ENCODE results near the gene UGT3A2.

UGT3A2 gene, protein sequence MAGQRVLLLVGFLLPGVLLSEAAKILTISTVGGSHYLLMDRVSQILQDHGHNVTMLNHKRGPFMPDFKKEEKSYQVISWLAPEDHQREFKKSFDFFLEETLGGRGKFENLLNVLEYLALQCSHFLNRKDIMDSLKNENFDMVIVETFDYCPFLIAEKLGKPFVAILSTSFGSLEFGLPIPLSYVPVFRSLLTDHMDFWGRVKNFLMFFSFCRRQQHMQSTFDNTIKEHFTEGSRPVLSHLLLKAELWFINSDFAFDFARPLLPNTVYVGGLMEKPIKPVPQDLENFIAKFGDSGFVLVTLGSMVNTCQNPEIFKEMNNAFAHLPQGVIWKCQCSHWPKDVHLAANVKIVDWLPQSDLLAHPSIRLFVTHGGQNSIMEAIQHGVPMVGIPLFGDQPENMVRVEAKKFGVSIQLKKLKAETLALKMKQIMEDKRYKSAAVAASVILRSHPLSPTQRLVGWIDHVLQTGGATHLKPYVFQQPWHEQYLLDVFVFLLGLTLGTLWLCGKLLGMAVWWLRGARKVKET

DNA sequence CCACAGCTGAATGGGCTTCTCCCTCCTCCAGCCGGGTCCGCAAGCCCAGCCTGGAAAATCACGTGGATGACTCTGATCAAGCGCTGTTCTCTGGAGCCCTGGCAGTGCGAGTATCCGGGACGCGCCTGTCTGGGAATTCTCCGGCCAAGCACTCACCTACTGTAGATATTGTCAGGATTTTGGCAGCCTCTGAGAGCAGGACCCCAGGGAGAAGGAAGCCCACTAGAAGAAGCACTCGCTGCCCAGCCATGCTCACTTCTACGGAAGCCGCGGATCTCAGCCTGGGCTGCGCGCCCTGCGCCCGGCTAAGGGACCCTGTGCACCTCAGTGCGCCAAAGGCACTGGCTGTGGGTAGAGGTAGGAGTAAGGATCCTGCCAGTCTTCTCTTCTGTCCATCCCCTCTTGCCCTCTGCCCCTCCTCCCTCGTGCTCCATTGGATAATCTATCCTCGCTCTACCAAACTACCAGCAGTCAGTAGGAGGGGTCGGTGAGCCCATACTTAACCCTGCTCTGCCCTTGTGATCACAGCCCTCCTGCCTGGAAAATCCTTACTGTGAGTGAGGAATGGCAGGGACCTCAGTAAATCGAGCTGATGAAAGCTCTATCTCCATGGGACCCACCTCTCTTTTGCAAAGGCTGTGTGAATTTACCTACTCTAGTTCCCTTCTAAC, at the start of gene UGT3A2:
Gene UGT3A2, minus strand, starts transcription at position 343 of the 671 bp plus-strand sequence. Its CDS starts 93 bp downstream, at position 250.
- no peaks in the 10 kb centered on the region for H3K9me3 ChIP-seq (ENCODE audit: low read length)
- H3K27me3 ChIP-seq (ENCODE audit: control insufficient read depth in 1 of 2, insufficient read depth in 2 of 2, low read length in 2 of 2) = peaks cover 0 to 9% of the 10 kb centered on the region in 2 donors
- no peak within 1 kb of the TSS for H3K27ac ChIP-seq (ENCODE audit: low read depth, low read length)
- H3K4me1 ChIP-seq (ENCODE audit: insufficient read depth, low read length) = no peaks in the 10 kb centered on the region
- no peak within 1 kb of the TSS for H3K9ac ChIP-seq (ENCODE audit: low read length)
- H3K36me3 ChIP-seq (ENCODE audit: insufficient read depth, low read length) = no peaks in the 10 kb centered on the region
- H3K4me3 ChIP-seq (ENCODE audit: low read depth in 1 of 2, low read length in 2 of 2) = no peak within 1 kb of the TSS

DNA sequence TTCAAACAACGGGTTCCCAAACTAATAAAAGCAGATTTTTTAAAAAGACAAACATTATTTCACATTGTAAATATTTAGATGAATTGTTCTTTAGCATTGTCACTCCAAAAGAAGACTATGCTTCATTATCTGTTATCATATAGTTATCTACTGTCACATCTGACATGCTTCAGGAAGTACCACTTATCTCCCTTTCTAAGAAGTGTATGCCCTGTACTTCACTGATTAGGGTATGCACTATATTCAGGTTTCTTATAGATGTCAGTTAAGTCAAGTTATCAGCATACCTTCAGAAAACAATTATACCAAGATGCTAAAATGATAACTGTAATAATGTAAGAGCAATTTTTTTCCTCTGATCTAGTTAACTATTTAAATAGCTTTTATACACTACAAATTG, 44.6 kb upstream of the UGT3A2 start:
- H3K4me1 ChIP-seq (ENCODE audit: insufficient read depth, low read length) = no peaks in the 10 kb centered on the region
- no peak overlapping the region for H3K9ac ChIP-seq (ENCODE audit: low read length)
- peaks cover 34% of the 10 kb centered on the region for H3K36me3 ChIP-seq (ENCODE audit: insufficient read depth, low read length)
- H3K27me3 ChIP-seq (ENCODE audit: control insufficient read depth in 1 of 2, insufficient read depth in 2 of 2, low read length in 2 of 2) = no peaks in the 10 kb centered on the region
- no peak overlapping the region for H3K4me3 ChIP-seq (ENCODE audit: low read depth in 1 of 2, low read length in 2 of 2)
- no peak overlapping the region for H3K27ac ChIP-seq (ENCODE audit: low read depth, low read length)
- no peaks in the 10 kb centered on the region for H3K9me3 ChIP-seq (ENCODE audit: low read length)

DNA sequence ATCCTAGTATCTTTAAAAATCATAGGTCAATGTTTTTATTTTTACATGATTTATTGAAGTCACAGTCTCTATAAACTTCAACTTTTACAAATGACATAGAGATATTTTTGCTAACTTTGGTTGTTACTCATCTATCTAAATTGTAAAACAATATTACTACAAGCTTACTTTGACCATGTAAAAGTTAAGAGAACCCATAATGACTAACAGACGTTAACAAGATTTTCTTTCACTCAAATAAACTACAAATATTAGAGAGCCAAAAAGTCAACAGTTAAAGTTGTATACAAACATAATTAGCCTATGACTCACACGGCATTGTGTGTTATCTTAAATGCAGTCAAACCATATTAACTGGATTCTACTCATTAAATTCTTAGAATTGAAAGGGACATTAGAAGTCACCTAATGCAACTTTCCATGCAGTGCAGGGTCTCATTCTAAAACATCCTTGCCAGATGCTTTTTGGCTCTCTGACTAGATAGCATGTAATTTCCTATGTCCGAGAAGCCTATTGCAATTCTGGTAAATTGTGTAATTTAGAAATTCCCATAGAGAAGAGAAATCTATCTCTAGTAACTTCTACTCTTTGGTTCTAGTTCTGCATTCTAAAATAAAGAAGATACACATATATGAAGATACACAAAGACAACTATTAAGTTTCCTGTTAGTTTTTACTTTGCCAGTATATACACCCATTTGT, 42.2 kb upstream of the UGT3A2 start:
- Histone ChIP-seq H3K9ac (ENCODE audit: low read length) (no peak overlapping the region), H3K36me3 (ENCODE audit: insufficient read depth, low read length) (peaks cover 33% of the 10 kb centered on the region)

DNA sequence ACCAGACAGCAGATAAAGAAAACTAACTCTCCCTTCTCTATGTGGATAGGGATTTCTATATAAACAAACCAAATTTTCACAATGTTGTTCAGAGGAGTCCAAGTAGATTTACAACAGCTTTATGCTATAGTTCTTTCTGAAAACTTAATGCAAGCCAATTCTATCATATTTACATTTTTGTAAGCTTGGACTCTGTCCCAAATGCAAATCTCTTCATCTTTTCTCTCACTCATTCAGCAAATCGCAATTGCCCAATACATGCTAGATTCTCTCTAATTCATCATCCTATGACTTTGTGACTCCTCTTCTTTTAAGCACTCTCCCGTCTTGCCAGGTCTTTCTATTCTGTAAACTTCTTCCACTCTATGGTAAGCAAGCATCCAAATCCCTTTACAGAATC, 39.1 kb upstream of the UGT3A2 start:
- Histone ChIP-seq H3K4me1 (ENCODE audit: insufficient read depth, low read length) (no peaks in the 10 kb centered on the region), H3K9ac (ENCODE audit: low read length) (no peak overlapping the region), H3K27ac (ENCODE audit: low read depth, low read length) (no peak overlapping the region), H3K9me3 (ENCODE audit: low read length) (no peaks in the 10 kb centered on the region), H3K4me3 (ENCODE audit: low read depth in 1 of 2, low read length in 2 of 2) (no peak overlapping the region), H3K36me3 (ENCODE audit: insufficient read depth, low read length) (peaks cover 39% of the 10 kb centered on the region), H3K27me3 (ENCODE audit: control insufficient read depth in 1 of 2, insufficient read depth in 2 of 2, low read length in 2 of 2) (no peaks in the 10 kb centered on the region)

More for the DNA sequence above, 42.2 kb upstream of the UGT3A2 start:
- Histone ChIP-seq H3K27me3 (ENCODE audit: control insufficient read depth in 1 of 2, insufficient read depth in 2 of 2, low read length in 2 of 2) (no peaks in the 10 kb centered on the region), H3K4me3 (ENCODE audit: low read depth in 1 of 2, low read length in 2 of 2) (no peak overlapping the region), H3K27ac (ENCODE audit: low read depth, low read length) (no peak overlapping the region), H3K4me1 (ENCODE audit: insufficient read depth, low read length) (no peaks in the 10 kb centered on the region), H3K9me3 (ENCODE audit: low read length) (no peaks in the 10 kb centered on the region)

DNA sequence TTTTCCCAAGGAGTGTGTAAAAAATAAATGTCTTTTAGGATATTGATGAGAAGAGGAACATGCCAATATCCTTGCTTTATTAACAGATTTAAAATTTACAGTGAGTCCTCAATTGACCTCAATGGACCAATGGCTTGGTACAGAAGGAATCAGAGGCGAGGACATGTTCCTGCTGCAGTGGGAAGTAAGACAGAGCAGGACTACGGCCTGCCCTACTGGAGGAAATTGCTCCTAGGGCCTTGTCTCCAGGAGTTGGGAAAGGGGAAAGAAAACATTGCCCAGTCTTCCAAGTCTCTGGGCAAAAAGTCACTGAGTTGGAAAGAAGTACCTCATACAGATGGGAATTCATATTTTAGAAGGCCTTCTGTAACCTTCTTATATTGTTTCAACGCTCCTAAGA, 33.1 kb upstream of the UGT3A2 start:
- Histone ChIP-seq H3K4me3 (ENCODE audit: low read depth in 1 of 2, low read length in 2 of 2) (no peak overlapping the region), H3K9ac (ENCODE audit: low read length) (no peak overlapping the region), H3K36me3 (ENCODE audit: insufficient read depth, low read length) (peaks cover 10% of the 10 kb centered on the region), H3K9me3 (ENCODE audit: low read length) (no peaks in the 10 kb centered on the region), H3K27ac (ENCODE audit: low read depth, low read length) (no peak overlapping the region), H3K27me3 (ENCODE audit: control insufficient read depth in 1 of 2, insufficient read depth in 2 of 2, low read length in 2 of 2) (no peaks in the 10 kb centered on the region), H3K4me1 (ENCODE audit: insufficient read depth, low read length) (no peaks in the 10 kb centered on the region)

DNA sequence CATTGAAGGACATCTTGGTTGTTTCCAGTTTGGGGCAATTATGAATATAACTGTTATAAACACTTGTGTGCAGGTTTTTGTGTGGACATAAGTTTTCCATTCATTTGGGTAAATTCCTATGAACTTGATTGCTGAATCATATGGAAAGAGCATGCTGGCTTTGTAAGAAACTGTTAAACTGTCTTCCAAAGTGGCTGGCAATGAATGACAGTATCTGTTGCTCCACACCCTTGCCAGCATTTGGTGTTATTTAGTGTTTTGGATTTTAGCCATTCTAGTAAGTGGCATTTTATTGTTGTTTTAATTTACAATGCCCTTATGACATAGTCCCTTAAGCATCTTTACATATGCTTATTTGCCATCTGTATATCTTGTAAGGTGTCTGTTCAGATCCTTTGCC, 29.8 kb upstream of the UGT3A2 start:
- no peak overlapping the region for H3K9ac ChIP-seq (ENCODE audit: low read length)
- H3K27me3 ChIP-seq (ENCODE audit: control insufficient read depth in 1 of 2, insufficient read depth in 2 of 2, low read length in 2 of 2) = no peaks in the 10 kb centered on the region
- H3K36me3 ChIP-seq (ENCODE audit: insufficient read depth, low read length) = no peaks in the 10 kb centered on the region
- H3K4me1 ChIP-seq (ENCODE audit: insufficient read depth, low read length) = no peaks in the 10 kb centered on the region
- H3K9me3 ChIP-seq (ENCODE audit: low read length) = no peaks in the 10 kb centered on the region
- no peak overlapping the region for H3K4me3 ChIP-seq (ENCODE audit: low read depth in 1 of 2, low read length in 2 of 2)
- no peak overlapping the region for H3K27ac ChIP-seq (ENCODE audit: low read depth, low read length)

DNA sequence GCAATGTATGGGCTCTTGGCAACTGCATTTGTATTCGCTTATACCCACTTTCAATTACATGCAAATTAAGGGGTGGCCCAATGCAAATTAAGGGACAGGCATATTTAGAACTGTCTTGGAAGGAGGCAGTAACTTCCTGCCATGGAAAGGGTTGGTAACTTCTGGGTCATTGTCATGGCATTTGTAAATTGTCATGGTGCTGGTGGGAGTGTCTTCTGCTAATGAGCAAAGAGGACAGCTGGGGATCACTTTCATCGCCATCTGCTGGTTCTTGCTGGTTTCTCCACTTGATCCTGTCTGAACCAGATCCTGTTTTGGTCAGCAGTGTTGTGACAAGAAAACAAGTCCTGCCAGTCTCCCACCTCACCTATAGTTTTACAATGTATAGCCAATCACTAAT, 23.3 kb upstream of the UGT3A2 start:
- no peaks in the 10 kb centered on the region for H3K4me1 ChIP-seq (ENCODE audit: insufficient read depth, low read length)
- H3K9me3 ChIP-seq (ENCODE audit: low read length) = no peaks in the 10 kb centered on the region
- no peaks in the 10 kb centered on the region for H3K27me3 ChIP-seq (ENCODE audit: control insufficient read depth in 1 of 2, insufficient read depth in 2 of 2, low read length in 2 of 2)

DNA sequence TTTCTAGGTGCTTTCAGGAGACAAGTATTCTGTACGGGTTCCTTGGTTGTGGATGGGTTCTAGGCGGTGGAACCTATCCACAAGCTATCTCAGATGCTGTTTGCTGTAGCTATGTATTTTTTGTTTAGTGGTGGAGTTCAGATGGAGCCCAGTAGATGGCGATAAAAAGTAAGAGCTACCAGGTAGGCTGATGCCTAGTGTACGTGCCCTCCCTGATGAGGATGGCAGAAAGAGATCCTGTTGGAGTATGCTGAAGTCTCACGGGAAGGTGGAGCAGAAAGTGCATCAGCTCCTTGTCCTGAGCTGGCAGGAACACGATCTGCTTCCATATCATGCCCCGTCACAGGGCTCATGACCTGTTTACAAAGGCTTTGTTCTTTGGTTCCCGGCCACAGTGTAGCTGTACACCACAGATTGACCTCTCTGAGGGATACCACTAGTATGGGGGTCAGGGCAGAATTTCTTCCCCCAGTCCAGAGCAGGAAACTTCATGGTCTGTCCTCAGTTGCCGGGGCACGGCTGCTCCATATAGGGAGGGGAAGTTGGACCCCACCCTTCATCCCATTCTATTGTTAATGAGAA, 12.6 kb upstream of the UGT3A2 start:
- Histone ChIP-seq H3K36me3 (ENCODE audit: insufficient read depth, low read length) (no peaks in the 10 kb centered on the region), H3K4me1 (ENCODE audit: insufficient read depth, low read length) (no peaks in the 10 kb centered on the region), H3K4me3 (ENCODE audit: low read depth in 1 of 2, low read length in 2 of 2) (no peak overlapping the region), H3K9me3 (ENCODE audit: low read length) (no peaks in the 10 kb centered on the region), H3K27ac (ENCODE audit: low read depth, low read length) (no peak overlapping the region), H3K9ac (ENCODE audit: low read length) (no peak overlapping the region), H3K27me3 (ENCODE audit: control insufficient read depth in 1 of 2, insufficient read depth in 2 of 2, low read length in 2 of 2) (no peaks in the 10 kb centered on the region)

More for the DNA sequence above, 23.3 kb upstream of the UGT3A2 start:
- H3K36me3 ChIP-seq (ENCODE audit: insufficient read depth, low read length) = no peaks in the 10 kb centered on the region
- H3K27ac ChIP-seq (ENCODE audit: low read depth, low read length) = no peak overlapping the region
- no peak overlapping the region for H3K4me3 ChIP-seq (ENCODE audit: low read depth in 1 of 2, low read length in 2 of 2)
- H3K9ac ChIP-seq (ENCODE audit: low read length) = no peak overlapping the region

DNA sequence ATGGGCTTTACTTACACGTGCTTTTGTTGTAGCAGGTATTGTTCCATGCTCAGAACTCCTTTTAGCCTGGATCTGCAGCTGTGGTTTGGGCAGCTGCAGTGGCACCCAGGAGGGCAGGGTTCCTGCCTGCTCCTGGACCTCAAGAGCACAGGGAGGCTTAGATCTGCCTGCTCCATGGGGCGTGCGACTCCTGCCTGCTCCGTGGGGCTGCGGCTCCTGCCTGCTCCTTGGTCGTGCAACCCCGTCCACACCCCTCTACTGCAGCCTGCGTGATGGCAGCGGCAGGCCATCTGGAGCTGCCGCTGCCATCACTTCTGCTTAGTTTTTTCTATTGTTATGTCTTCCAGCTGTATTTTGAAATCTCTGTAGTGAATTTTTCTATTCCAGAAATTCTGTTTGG, 11.7 kb upstream of the UGT3A2 start:
- Histone ChIP-seq H3K4me3 (ENCODE audit: low read depth in 1 of 2, low read length in 2 of 2) (no peak overlapping the region), H3K4me1 (ENCODE audit: insufficient read depth, low read length) (no peaks in the 10 kb centered on the region), H3K27ac (ENCODE audit: low read depth, low read length) (no peak overlapping the region), H3K27me3 (ENCODE audit: control insufficient read depth in 1 of 2, insufficient read depth in 2 of 2, low read length in 2 of 2) (no peaks in the 10 kb centered on the region), H3K9ac (ENCODE audit: low read length) (no peak overlapping the region), H3K9me3 (ENCODE audit: low read length) (no peaks in the 10 kb centered on the region), H3K36me3 (ENCODE audit: insufficient read depth, low read length) (no peaks in the 10 kb centered on the region)

DNA sequence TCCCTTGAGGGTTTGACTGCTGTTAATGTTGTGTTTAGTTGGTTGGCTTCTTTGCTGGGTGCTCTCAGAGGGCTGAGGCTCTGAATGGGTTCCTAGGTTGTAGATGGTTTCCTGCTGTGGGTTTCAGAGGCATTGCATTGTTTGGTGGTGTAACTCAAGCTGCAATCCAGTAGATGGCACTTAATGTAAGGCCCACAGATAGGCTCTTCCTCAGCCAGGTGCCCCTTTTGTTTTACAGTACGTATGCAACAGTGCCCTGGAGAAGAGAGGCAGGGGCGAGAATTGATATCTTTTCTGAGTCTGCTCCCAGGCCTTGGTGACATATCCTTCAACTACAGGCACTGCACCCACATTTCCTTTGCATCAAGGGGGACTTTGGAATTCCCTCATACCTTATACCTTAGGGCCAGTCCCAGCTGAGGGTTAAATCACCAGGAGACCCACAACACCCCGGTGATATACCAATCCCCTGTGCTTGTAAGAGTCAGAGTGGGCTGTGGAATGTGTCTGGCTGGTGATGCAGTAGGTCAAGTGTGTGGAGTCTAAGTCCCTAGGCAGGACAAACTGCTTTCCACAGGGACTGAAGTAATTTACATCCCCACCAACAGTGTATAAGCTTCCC, 7.0 kb upstream of the UGT3A2 start:
- Histone ChIP-seq H3K4me1 (ENCODE audit: insufficient read depth, low read length) (no peaks in the 10 kb centered on the region), H3K4me3 (ENCODE audit: low read depth in 1 of 2, low read length in 2 of 2) (no peak overlapping the region), H3K9ac (ENCODE audit: low read length) (no peak overlapping the region)

More for the DNA sequence above, 7.0 kb upstream of the UGT3A2 start:
- Histone ChIP-seq H3K27me3 (ENCODE audit: control insufficient read depth in 1 of 2, insufficient read depth in 2 of 2, low read length in 2 of 2) (no peaks in the 10 kb centered on the region), H3K36me3 (ENCODE audit: insufficient read depth, low read length) (no peaks in the 10 kb centered on the region), H3K9me3 (ENCODE audit: low read length) (no peaks in the 10 kb centered on the region), H3K27ac (ENCODE audit: low read depth, low read length) (no peak overlapping the region)

All from muscle layer of colon (tissue), 2 donors.